ENCODE results near the gene SEMA7A.
"Not testable (repeated sequence)": the region's sequence is repeated elsewhere in the genome, so short reads cannot be mapped to it uniquely, and the experiment has no call there.

Gene SEMA7A

GRCh38 chr15:74370471-74370870, 63.3 kb downstream of the SEMA7A start:
- no peak for DNase-seq

- DNase-seq: no peak
Measured at GRCh38 chr15:74369756-74370155, 64.0 kb downstream of the SEMA7A start.

GRCh38 chr15:74369084-74369745, 64.5 kb downstream of the SEMA7A start:
- no peak for DNase-seq

- no peak for DNase-seq
Measured at GRCh38 chr15:74368121-74368520, 65.6 kb downstream of the SEMA7A start.

GRCh38 chr15:74367296-74367854, 66.4 kb downstream of the SEMA7A start, which contains the start of gene CYP11A1:
TSS of gene CYP11A1 (minus strand) at chr15:74367646. CDS start at chr15:74367585, 61 bp downstream.
- no peak for DNase-seq

GRCh38 chr15:74365598-74366445, 67.9 kb downstream of the SEMA7A start:
- peak; percentile 9 for DNase-seq

GRCh38 chr15:74364936-74365597, 68.7 kb downstream of the SEMA7A start:
- no peak for DNase-seq

- DNase-seq: no peak
Measured at GRCh38 chr15:74362482-74362881, 71.3 kb downstream of the SEMA7A start.

- DNase-seq: not testable (repeated sequence)
Measured at GRCh38 chr15:74360855-74361254, 72.9 kb downstream of the SEMA7A start.

- not testable (repeated sequence) for DNase-seq
Measured at GRCh38 chr15:74359376-74359775, 74.4 kb downstream of the SEMA7A start.

Data from activated CD4-positive, alpha-beta T cell treated with anti-CD3 and anti-CD28 coated beads, Interleukin-2, Interleukin-6, amounts not matched to agents 100 ng/mL and 50 ng/mL, durations not matched to agents 16 hours and 8 hours (primary cell).